IPS-20b (cell line): ENCODE data around the gene PRKX.
"Not testable (repeated sequence)": the region's sequence is repeated elsewhere in the genome, so short reads cannot be mapped to it uniquely, and the experiment has no call there.

ENCODE experiments used
- H3K27ac ChIP-seq: one replicate; pipeline ENCODE4 v1.5.1; 2013; ENCODE audit warnings: low read length
- H3K27me3 ChIP-seq: 2 replicates; pipeline ENCODE4 v1.6.1; 2013; ENCODE audit warnings: mild to moderate bottlenecking, low read length, inconsistent platforms; ENCODE audit not compliant: insufficient read depth
- H3K36me3 ChIP-seq: 2 replicates; pipeline ENCODE4 v1.6.1; 2013; ENCODE audit warnings: low read depth, mild to moderate bottlenecking, inconsistent platforms, low read length, moderate library complexity; ENCODE audit not compliant: insufficient read depth
- H3K4me1 ChIP-seq: 2 replicates; pipeline ENCODE4 v1.6.1; 2013; ENCODE audit warnings: mild to moderate bottlenecking, control low read depth, inconsistent platforms, low read length, moderate library complexity; ENCODE audit not compliant: insufficient read depth
- H3K4me3 ChIP-seq: 2 replicates; pipeline ENCODE4 v1.5.1; 2013; ENCODE audit warnings: mild to moderate bottlenecking, low read length, inconsistent platforms
- H3K9ac ChIP-seq: 2 replicates; pipeline ENCODE4 v1.6.1; 2013; ENCODE audit warnings: low read depth, mild to moderate bottlenecking, inconsistent platforms, low read length, moderate library complexity
- H3K9me3 ChIP-seq: 2 replicates; pipeline ENCODE4 v1.6.1; 2013; ENCODE audit warnings: mild to moderate bottlenecking, low read depth, low read length, inconsistent platforms; ENCODE audit not compliant: insufficient read depth

The PRKX gene

DNA sequence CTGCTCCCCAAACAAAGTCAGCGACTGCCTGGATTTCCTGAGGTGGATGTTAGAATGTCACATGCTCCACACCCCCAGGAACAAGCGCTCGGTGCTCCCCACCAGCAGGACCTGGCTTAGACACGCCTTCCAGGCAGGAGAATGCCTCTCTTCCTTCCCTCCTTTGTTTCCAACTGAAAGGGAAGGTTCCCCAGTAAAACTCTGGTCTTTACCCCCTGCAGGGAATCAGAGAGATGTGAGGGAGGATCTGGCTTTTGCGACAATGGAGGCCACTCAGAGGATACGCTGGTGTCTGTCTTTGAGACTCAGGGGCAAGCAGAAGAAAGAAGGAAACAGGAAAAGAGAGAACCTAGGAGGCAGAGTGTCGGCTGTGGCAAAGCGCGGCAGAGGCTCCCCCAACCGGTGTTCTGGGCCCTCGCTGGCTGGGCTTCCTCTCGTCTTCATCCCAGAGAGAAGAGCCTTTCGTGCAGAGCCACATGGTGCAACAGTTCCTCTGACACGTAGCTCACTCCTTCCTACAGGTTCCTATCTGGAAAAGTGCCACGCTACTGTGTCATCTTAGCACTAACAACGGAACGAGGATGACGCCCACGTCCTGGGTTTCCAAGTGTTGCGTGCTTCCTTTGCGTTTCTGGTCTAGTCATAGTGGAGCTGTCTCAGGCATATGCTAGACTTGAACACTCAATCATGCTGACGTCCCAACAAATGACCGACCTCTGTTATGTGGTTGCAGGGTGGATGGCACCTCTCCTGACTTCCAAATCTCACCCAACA is 73.4 kb downstream of the PRKX start:
- H3K4me1 ChIP-seq, H3K9ac ChIP-seq, H3K4me3 ChIP-seq, H3K36me3 ChIP-seq, H3K27me3 ChIP-seq, H3K27ac ChIP-seq, H3K9me3 ChIP-seq: not testable (repeated sequence)

DNA sequence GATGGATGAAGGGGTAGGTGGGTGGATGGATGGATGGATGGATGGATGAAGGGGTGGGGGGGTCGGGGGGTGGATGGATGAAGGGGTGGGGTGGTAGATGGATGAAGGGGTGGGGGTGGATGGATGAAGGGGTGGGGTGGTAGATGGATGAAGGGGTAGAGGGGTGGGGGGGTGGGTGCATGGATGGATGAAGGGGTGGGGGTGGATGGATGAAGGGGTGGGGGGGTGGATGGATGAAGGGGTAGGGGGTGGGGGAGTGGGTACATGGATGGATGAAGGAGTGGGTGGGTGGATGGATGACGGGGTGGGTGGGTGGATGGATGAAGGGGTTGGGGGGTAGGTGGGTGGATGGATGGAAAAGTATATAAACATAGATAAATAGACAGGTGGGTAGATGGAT is 74.2 kb downstream of the PRKX start:
- no peak overlapping the region for H3K4me3 ChIP-seq
- H3K27ac ChIP-seq: no peak overlapping the region
- no peaks in the 10 kb centered on the region for H3K4me1 ChIP-seq
- no peak overlapping the region for H3K9ac ChIP-seq
- H3K27me3 ChIP-seq: no peaks in the 10 kb centered on the region
- H3K36me3 ChIP-seq: 0 out of 2 replicates have a peak, but pooled peaks cover 2% of the 10 kb centered on the region
- no peaks in the 10 kb centered on the region for H3K9me3 ChIP-seq

DNA sequence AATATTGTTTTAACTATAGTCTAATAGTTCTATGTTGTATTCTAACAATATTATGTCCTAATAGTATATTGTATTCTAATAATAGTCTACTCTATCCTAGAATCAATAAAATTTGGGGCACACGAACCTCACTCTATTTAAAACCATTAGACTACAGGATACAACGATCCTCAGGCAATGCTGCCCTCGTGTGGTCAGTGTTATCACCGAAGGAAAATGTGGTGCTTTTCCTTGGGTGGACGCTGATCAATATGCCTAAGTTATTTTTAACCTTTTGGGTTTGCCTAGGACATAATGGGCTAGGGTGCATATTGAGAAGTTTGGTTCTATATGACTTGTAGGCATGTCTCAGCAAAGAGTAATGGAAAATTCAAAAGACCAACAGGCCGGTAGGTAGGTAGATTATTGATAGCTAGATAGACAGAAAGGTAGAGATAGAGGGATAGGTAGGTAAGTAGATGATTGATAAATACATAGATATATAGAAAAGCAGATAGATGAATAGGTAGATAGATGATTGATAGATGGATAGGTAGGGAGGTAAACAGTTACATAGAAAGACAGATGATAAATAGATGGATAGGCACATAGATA is 75.1 kb downstream of the PRKX start:
- H3K9ac ChIP-seq: no peak overlapping the region
- no peaks in the 10 kb centered on the region for H3K4me1 ChIP-seq
- no peak overlapping the region for H3K4me3 ChIP-seq
- no peaks in the 10 kb centered on the region for H3K27me3 ChIP-seq
- no peak overlapping the region for H3K27ac ChIP-seq
- H3K9me3 ChIP-seq: no peaks in the 10 kb centered on the region
- H3K36me3 ChIP-seq: no peaks in the 10 kb centered on the region

DNA sequence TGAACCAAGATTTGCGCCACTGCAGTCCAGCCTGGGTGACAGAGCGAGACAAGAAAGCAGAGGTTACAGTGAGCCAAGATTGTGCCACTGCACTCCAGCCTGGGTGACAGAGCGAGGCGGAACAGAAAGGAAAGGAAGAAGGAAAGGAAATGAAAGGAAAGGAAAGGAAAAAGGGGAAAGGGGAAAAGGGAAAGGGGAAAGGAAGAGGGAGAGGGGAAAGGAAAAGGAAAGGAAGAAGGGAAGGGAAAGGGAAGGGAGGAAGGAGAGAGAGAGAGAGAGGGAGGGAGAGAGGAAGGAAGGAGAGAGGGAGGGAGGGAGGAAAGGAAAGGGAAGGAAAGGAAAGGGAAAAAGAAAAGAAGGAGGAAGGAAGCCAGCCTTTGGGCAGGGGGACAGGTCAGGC is 76.6 kb downstream of the PRKX start:
- H3K9ac ChIP-seq: no peak overlapping the region
- H3K36me3 ChIP-seq: no peaks in the 10 kb centered on the region
- no peaks in the 10 kb centered on the region for H3K4me1 ChIP-seq

DNA sequence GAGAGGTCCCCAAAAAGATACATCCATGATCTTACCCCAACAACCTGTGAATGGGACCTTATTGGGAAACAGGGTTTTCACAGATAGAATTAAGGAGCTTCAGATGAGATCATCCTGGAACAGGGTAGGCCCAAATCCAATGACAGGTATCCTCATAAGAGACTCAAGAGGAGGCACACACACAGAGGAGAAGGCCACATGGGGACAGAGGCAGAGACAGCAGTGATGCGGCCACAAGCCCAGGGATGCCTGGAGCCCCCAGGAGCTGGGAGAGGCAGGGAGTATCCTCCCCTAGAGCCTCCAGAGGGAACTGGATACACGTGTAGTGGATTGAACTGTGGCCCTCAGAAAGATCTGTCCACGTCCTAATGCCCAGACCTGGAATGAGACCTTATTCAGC is 82.3 kb downstream of the PRKX start:
- no peak overlapping the region for H3K9ac ChIP-seq
- no peak overlapping the region for H3K27ac ChIP-seq
- H3K4me1 ChIP-seq: no peaks in the 10 kb centered on the region
- H3K36me3 ChIP-seq: no peaks in the 10 kb centered on the region
- H3K27me3 ChIP-seq: no peaks in the 10 kb centered on the region
- no peak overlapping the region for H3K4me3 ChIP-seq
- H3K9me3 ChIP-seq: no peaks in the 10 kb centered on the region

More for the DNA sequence above, 76.6 kb downstream of the PRKX start:
- Histone ChIP-seq H3K4me3 (no peak overlapping the region), H3K27me3 (no peaks in the 10 kb centered on the region), H3K27ac (no peak overlapping the region), H3K9me3 (no peaks in the 10 kb centered on the region)

DNA sequence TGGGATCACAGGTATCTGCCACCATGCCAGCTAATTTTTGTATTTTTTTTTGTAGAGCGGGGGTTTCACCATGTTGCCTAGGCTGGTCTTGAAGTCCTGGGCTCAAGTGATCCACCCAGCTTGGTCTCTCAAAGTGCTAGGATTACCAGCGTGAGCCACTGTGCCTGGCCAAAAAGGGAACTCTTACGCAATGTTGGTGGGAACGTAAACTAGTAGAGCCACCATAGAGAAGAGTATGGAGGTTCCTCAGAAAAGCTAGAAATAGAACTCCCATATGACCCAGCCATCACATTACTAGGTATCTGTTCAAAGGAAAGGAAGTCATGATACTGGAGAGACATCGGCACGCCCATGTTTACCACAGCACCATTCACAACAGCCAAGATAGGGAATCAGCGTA is 85.9 kb downstream of the PRKX start:
- Histone ChIP-seq H3K27ac (no peak overlapping the region), H3K4me1 (no peaks in the 10 kb centered on the region), H3K4me3 (no peak overlapping the region), H3K9ac (no peak overlapping the region), H3K27me3 (no peaks in the 10 kb centered on the region), H3K9me3 (no peaks in the 10 kb centered on the region), H3K36me3 (peaks cover 2% of the 10 kb centered on the region; the same call in 1 of the 2 replicates)

DNA sequence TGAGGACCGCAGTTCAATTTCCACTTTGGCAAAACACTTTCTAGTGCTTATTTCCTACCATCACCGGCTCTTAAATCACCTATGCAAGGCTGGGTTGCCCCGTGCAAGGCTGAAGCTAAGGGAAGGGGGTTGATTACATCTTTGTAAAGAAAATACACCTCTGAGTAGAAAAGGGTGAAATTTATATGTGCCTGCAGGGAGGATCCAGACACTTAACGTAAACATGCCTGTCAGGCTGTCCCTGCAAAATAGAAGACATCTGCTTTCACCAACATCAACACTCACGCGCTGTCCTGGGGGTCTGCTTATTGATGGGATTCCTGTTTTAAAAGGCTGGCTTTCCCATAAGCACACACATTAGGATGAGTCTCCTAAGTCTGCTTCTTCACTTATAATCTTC is 92.0 kb downstream of the PRKX start:
- peaks cover 19% of the 10 kb centered on the region for H3K36me3 ChIP-seq
- no peaks in the 10 kb centered on the region for H3K9me3 ChIP-seq
- H3K27ac ChIP-seq: no peak overlapping the region
- no peak overlapping the region for H3K4me3 ChIP-seq
- no peaks in the 10 kb centered on the region for H3K4me1 ChIP-seq
- H3K27me3 ChIP-seq: no peaks in the 10 kb centered on the region
- no peak overlapping the region for H3K9ac ChIP-seq

DNA sequence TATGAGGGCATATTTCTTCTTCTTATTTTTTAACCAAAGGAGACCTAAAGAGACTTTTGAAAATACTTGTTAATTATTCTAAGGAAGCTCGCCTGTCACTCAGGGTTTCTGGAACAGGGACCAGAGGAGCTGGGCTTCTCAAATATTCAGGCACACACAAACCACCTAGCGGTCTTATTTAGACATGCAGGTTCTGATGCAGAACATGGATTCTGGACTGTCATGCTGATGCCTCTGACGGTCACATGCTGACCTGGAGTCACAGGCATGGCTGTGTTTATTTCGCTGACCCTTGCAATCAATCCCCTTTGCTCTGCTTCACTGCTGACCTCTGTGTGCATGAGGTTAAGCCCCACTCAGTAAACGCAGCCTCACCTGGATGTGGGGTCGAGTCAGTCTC is 101.7 kb downstream of the PRKX start:
- not testable (repeated sequence) for H3K4me3 ChIP-seq, H3K4me1 ChIP-seq, H3K27ac ChIP-seq, H3K9me3 ChIP-seq, H3K9ac ChIP-seq, H3K27me3 ChIP-seq
- peaks cover 32% of the 10 kb centered on the region; the same call in 1 of the 2 replicates for H3K36me3 ChIP-seq

DNA sequence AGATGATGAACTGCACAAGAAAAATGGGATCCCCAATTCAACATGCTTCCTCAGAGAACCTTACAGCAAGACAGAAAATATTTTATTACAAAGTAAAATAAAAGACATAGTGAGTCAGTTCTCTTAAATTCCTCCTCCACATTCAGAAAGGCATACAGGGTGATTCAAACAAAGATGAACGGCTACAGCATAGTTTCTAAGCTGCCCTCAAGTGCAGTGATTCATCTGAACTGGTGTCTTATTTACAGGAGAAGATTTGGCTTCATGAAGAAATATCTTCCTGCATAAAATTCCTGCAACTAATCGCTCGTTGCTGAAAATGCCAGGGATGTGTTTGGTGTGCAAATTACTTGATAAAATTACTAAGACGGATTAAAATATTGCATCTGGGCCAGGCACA is 103.6 kb downstream of the PRKX start:
- H3K27ac ChIP-seq: no peak overlapping the region

DNA sequence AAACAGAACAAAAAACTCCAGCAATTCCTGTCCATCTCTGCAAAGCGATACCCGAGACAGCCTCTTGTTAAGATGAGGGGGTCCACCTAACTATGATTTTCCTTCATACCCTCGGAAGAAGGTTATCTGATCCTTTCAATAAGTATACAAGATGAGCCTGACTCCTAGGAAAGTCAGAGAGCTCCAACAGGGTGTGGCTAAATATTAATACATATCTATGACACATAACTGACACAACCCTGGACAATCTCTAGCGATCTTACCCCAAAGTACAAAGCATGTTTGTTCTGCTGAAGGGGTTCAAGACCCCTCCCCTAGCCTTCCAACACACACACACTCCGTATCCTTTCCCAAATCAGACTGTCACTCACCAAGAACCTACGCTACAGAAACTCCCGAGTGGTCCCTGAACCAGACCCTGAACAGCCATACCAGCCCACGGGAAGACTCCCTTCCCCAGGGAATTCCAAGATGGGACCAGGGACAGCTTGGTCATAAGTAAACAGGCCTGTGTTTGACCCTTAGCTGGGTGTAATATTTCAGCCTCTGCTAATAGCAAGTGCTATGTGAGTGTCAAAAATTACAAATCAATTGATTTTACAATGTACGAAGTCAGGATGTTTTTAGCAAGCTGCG is 110.3 kb downstream of the PRKX start:
- H3K9ac ChIP-seq: no peak overlapping the region
- H3K27me3 ChIP-seq: no peaks in the 10 kb centered on the region
- H3K9me3 ChIP-seq: no peaks in the 10 kb centered on the region
- H3K4me3 ChIP-seq: no peak overlapping the region
- no peaks in the 10 kb centered on the region for H3K36me3 ChIP-seq
- no peaks in the 10 kb centered on the region for H3K4me1 ChIP-seq
- H3K27ac ChIP-seq: no peak overlapping the region

More for the DNA sequence above, 103.6 kb downstream of the PRKX start:
- Histone ChIP-seq H3K36me3 (peaks cover 25% of the 10 kb centered on the region; the same call in 1 of the 2 replicates), H3K27me3 (no peaks in the 10 kb centered on the region), H3K4me3 (no peak overlapping the region), H3K4me1 (no peaks in the 10 kb centered on the region), H3K9ac (no peak overlapping the region), H3K9me3 (no peaks in the 10 kb centered on the region)

DNA sequence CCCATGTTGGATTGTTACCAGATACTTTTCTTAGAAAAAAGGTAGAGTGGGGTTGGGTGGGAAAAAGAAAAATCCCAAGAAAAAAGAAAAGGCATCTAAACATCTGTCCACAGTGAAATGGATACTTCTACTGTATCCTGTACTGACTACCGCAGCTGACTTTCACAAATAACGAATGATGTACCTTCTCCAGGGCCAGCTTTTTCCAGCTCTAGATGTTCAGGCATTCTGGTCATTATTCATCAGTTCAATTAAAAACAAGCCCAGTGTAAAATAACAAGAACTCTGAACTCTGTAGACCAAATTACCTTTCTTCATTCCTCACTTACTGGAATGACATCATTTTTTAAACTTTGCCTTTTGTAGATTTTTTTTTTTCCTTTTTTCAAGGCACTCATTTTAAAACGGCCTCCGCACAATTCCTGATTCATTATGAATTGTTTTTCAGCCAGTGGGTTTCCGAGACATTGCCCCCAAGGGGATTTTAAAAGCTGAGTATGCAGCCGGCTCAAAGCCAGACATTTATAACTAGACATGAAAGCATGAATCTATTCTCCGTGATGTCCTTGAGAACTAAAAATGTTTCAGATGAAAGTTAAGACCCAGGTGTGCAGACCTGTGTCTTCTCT is 113.5 kb downstream of the PRKX start:
- H3K4me3 ChIP-seq: no peak overlapping the region
- H3K27me3 ChIP-seq: no peaks in the 10 kb centered on the region
- H3K9me3 ChIP-seq: no peaks in the 10 kb centered on the region
- H3K9ac ChIP-seq: no peak overlapping the region
- no peaks in the 10 kb centered on the region for H3K36me3 ChIP-seq
- no peak overlapping the region for H3K27ac ChIP-seq
- no peaks in the 10 kb centered on the region for H3K4me1 ChIP-seq
